ENCODE results near the gene CELF2.

The CELF2 gene

GRCh38 chr10:11150879-11151415, 133.3 kb downstream of the CELF2 start:
- DNase-seq (ENCODE audit: low spot score): no peak
- TF ChIP-seq CTCF (IDR thresholded peaks at IDR 0.05; ENCODE audit: extremely low read depth, insufficient read depth, missing control alignments): no peak
- in situ Hi-C loops (cut with MboI; ENCODE audit: low pct_unique_long_range_greater_than_20kb, low sequenced_read_pairs, unreplicated experiment): no loop called here

GRCh38 chr10:11152801-11153200, 135.1 kb downstream of the CELF2 start:
- no peak for DNase-seq (ENCODE audit: low spot score)
- in situ Hi-C loops (cut with MboI; ENCODE audit: low pct_unique_long_range_greater_than_20kb, low sequenced_read_pairs, unreplicated experiment): no loop called here
- no peak for TF ChIP-seq CTCF (IDR thresholded peaks at IDR 0.05; ENCODE audit: extremely low read depth, insufficient read depth, missing control alignments)

- in situ Hi-C loops (cut with MboI; ENCODE audit: low pct_unique_long_range_greater_than_20kb, low sequenced_read_pairs, unreplicated experiment): no loop called here
- no peak for DNase-seq (ENCODE audit: low spot score)
- no peak for TF ChIP-seq CTCF (IDR thresholded peaks at IDR 0.05; ENCODE audit: extremely low read depth, insufficient read depth, missing control alignments)
These were observed 135.6 kb downstream of the CELF2 start for GRCh38 chr10:11153245-11153644.

- in situ Hi-C loops (cut with MboI; ENCODE audit: low pct_unique_long_range_greater_than_20kb, low sequenced_read_pairs, unreplicated experiment): no loop called here
- no peak for DNase-seq (ENCODE audit: low spot score)
- TF ChIP-seq CTCF (IDR thresholded peaks at IDR 0.05; ENCODE audit: extremely low read depth, insufficient read depth, missing control alignments): no peak
These were observed 136.1 kb downstream of the CELF2 start for GRCh38 chr10:11153766-11154165.

GRCh38 chr10:11154333-11154732, 136.7 kb downstream of the CELF2 start:
- TF ChIP-seq CTCF (IDR thresholded peaks at IDR 0.05; ENCODE audit: extremely low read depth, insufficient read depth, missing control alignments): no peak
- no peak for DNase-seq (ENCODE audit: low spot score)
- in situ Hi-C loops (cut with MboI; ENCODE audit: low pct_unique_long_range_greater_than_20kb, low sequenced_read_pairs, unreplicated experiment): no loop called here

- in situ Hi-C loops (cut with MboI; ENCODE audit: low pct_unique_long_range_greater_than_20kb, low sequenced_read_pairs, unreplicated experiment): no loop called here
- no peak for DNase-seq (ENCODE audit: low spot score)
- no peak for TF ChIP-seq CTCF (IDR thresholded peaks at IDR 0.05; ENCODE audit: extremely low read depth, insufficient read depth, missing control alignments)
These were observed 137.3 kb downstream of the CELF2 start for GRCh38 chr10:11154849-11155498.

Measured in GM13977 (cell line).